ENCODE results near the gene SERPINA7. TPM values are rescaled to one million over a fixed set of nuclear protein-coding genes. Genes with fewer than 3 reads are reported as not detected.

Gene SERPINA7
- polyA plus RNA-seq, 4 donors: 0.10 to 0.42 (median 0.20) TPM

Other genes with a start within 250 kb of the SERPINA7 start
- gene NRK, start 216.2 kb downstream of the SERPINA7 start, polyA plus RNA-seq (ENCODE audit: insufficient read length in 4 of 4): 10 to 100 TPM; 16.1 to 18.2 (median 17.9) TPM
- 1 to 10 TPM; 2.3 to 3.6 (median 3.3) TPM for gene PWWP3B, start 129.6 kb upstream of the SERPINA7 start, polyA plus RNA-seq (ENCODE audit: insufficient read length in 4 of 4)